HEK293 (cell line): ENCODE measurements around the gene TBX15.

Experiments used
- CTCF ChIP-seq: fragments of 450-650 bp; formaldehyde crosslinking; IDR thresholded peaks from 2 replicates; pipeline ENCODE4 v1.5.1; 2016; ENCODE audit warnings: missing biosample characterization, missing genetic modification characterization
- GLI4 ChIP-seq: fragments of 450-650 bp; formaldehyde crosslinking; IDR thresholded peaks from 2 replicates; pipeline ENCODE4 v1.5.1; 2016; ENCODE audit warnings: missing biosample characterization, missing genetic modification characterization
- YY1 ChIP-seq: fragments of 450-650 bp; formaldehyde crosslinking; IDR thresholded peaks from 2 replicates; pipeline ENCODE4 v1.5.1; 2018; ENCODE audit warnings: missing biosample characterization, missing genetic modification characterization
- ZNF311 ChIP-seq: fragments of 450-650 bp; formaldehyde crosslinking; IDR thresholded peaks from 2 replicates; pipeline ENCODE4 v1.5.1; 2017; ENCODE audit warnings: missing biosample characterization, missing genetic modification characterization, borderline replicate concordance
- ZNF433 ChIP-seq: fragments of 450-650 bp; formaldehyde crosslinking; IDR thresholded peaks from 2 replicates; pipeline ENCODE4 v1.5.1; 2016; ENCODE audit warnings: missing biosample characterization, missing genetic modification characterization, low read depth
- ZNF544 ChIP-seq: fragments of 450-650 bp; formaldehyde crosslinking; IDR thresholded peaks from 2 replicates; pipeline ENCODE4 v1.5.0; 2017; ENCODE audit warnings: missing biosample characterization, missing genetic modification characterization
- TF ChIP-seq, protein P1 (sequence below): fragments of 450-650 bp; formaldehyde crosslinking; IDR thresholded peaks from 2 replicates; pipeline ENCODE4 v1.5.1; 2016; ENCODE audit warnings: missing biosample characterization, missing genetic modification characterization, low read depth

DNA sequence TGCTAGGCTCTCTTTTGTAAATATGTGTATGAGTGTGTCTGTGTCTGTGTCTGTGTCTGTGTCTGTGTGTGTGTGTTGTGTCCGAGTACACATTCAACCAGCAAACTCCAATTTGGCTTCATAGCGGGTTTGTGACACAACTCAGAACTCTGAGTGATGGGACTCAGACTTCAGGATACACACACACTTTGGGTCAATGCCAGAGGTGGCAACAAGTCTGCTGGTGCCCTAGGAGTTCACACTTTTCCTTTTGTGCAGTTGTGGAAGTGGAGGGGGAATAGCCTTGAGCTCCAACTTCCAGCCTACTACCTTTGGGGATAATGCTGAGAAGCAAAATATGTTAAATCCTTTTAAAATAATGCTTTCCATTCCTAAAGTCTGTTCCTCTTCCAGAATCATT, 16.6 kb upstream of the TBX15 start:
- no peak for TF ChIP-seq ZNF311 (tag by site-specific recombination)
- TF ChIP-seq GLI4 (tag by site-specific recombination): no peak
- TF ChIP-seq ZNF544 (tag by site-specific recombination): no peak
- no peak for TF ChIP-seq CTCF (tag by site-specific recombination)
- TF ChIP-seq, protein P1, sequence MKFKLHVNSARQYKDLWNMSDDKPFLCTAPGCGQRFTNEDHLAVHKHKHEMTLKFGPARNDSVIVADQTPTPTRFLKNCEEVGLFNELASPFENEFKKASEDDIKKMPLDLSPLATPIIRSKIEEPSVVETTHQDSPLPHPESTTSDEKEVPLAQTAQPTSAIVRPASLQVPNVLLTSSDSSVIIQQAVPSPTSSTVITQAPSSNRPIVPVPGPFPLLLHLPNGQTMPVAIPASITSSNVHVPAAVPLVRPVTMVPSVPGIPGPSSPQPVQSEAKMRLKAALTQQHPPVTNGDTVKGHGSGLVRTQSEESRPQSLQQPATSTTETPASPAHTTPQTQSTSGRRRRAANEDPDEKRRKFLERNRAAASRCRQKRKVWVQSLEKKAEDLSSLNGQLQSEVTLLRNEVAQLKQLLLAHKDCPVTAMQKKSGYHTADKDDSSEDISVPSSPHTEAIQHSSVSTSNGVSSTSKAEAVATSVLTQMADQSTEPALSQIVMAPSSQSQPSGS (tag by site-specific recombination): no peak
- TF ChIP-seq YY1: no peak
- no peak for TF ChIP-seq ZNF433 (tag by site-specific recombination)
